ENCODE results near the gene LMNTD2. TPM values are rescaled to one million over a fixed set of nuclear protein-coding genes. Genes with fewer than 3 reads are reported as not detected.

LMNTD2 gene
- total and polyA plus RNA-seq, 2 of the 13 experiments (the other 11 are each of a cell fraction or from before 2014, with no cell fraction given) = 1.1 to 3.1 TPM

- TF ChIP-seq, protein P1, sequence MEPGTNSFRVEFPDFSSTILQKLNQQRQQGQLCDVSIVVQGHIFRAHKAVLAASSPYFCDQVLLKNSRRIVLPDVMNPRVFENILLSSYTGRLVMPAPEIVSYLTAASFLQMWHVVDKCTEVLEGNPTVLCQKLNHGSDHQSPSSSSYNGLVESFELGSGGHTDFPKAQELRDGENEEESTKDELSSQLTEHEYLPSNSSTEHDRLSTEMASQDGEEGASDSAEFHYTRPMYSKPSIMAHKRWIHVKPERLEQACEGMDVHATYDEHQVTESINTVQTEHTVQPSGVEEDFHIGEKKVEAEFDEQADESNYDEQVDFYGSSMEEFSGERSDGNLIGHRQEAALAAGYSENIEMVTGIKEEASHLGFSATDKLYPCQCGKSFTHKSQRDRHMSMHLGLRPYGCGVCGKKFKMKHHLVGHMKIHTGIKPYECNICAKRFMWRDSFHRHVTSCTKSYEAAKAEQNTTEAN (CRISPR knock-in tag; conservative IDR thresholded peaks at IDR 0.05) = peak; percentile 28; the same call in 1 of the 2 replicates
- TF ChIP-seq PHF20 (CRISPR knock-in tag; IDR thresholded peaks at IDR 0.05) (peak; percentile 24; the same call in 1 of the 2 replicates), NR2F1 (CRISPR knock-in tag; IDR thresholded peaks at IDR 0.05) (0 out of 4 replicates have a peak, but pooled peaks of 1 of the 2 experiments have one; percentile 19), ARID3A (IDR thresholded peaks at IDR 0.05; ENCODE audit: low read depth, low read length) (peak; percentile 53; the same call in 1 of the 2 replicates), ZNF17 (CRISPR knock-in tag; IDR thresholded peaks at IDR 0.05) (no peak), KAT7 (CRISPR knock-in tag; IDR thresholded peaks at IDR 0.05; ENCODE audit: borderline replicate concordance) (peak; percentile 58; the same call in 1 of the 2 replicates), JUND (CRISPR knock-in tag; IDR thresholded peaks at IDR 0.05) (0 out of 2 replicates have a peak, but pooled peaks have one; percentile 10), USF2 (IDR thresholded peaks at IDR 0.05; ENCODE audit: low read depth, low read length) (peak; percentile 83), USF2 (CRISPR knock-in tag; IDR thresholded peaks at IDR 0.05; ENCODE audit: borderline replicate concordance) (peak; percentile 85), ZNF317 (CRISPR knock-in tag; IDR thresholded peaks at IDR 0.05) (no peak), ZNF556 (CRISPR knock-in tag; IDR thresholded peaks at IDR 0.05; ENCODE audit: borderline replicate concordance) (peak; percentile 80; the same call in 1 of the 2 replicates)
- TF ChIP-seq, protein P2, sequence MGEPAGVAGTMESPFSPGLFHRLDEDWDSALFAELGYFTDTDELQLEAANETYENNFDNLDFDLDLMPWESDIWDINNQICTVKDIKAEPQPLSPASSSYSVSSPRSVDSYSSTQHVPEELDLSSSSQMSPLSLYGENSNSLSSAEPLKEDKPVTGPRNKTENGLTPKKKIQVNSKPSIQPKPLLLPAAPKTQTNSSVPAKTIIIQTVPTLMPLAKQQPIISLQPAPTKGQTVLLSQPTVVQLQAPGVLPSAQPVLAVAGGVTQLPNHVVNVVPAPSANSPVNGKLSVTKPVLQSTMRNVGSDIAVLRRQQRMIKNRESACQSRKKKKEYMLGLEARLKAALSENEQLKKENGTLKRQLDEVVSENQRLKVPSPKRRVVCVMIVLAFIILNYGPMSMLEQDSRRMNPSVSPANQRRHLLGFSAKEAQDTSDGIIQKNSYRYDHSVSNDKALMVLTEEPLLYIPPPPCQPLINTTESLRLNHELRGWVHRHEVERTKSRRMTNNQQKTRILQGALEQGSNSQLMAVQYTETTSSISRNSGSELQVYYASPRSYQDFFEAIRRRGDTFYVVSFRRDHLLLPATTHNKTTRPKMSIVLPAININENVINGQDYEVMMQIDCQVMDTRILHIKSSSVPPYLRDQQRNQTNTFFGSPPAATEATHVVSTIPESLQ (CRISPR knock-in tag; conservative IDR thresholded peaks at IDR 0.05) = no peak; the same call in 1 of the 2 replicates
- TF ChIP-seq, protein P3, sequence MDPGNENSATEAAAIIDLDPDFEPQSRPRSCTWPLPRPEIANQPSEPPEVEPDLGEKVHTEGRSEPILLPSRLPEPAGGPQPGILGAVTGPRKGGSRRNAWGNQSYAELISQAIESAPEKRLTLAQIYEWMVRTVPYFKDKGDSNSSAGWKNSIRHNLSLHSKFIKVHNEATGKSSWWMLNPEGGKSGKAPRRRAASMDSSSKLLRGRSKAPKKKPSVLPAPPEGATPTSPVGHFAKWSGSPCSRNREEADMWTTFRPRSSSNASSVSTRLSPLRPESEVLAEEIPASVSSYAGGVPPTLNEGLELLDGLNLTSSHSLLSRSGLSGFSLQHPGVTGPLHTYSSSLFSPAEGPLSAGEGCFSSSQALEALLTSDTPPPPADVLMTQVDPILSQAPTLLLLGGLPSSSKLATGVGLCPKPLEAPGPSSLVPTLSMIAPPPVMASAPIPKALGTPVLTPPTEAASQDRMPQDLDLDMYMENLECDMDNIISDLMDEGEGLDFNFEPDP (CRISPR knock-in tag; conservative IDR thresholded peaks at IDR 0.05) = 0 out of 2 replicates have a peak, but pooled peaks have one; percentile 69
- TF ChIP-seq, protein P4, sequence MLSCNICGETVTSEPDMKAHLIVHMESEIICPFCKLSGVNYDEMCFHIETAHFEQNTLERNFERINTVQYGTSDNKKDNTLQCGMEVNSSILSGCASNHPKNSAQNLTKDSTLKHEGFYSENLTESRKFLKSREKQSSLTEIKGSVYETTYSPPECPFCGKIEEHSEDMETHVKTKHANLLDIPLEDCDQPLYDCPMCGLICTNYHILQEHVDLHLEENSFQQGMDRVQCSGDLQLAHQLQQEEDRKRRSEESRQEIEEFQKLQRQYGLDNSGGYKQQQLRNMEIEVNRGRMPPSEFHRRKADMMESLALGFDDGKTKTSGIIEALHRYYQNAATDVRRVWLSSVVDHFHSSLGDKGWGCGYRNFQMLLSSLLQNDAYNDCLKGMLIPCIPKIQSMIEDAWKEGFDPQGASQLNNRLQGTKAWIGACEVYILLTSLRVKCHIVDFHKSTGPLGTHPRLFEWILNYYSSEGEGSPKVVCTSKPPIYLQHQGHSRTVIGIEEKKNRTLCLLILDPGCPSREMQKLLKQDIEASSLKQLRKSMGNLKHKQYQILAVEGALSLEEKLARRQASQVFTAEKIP (CRISPR knock-in tag; IDR thresholded peaks at IDR 0.05; ENCODE audit: borderline replicate concordance) = no peak
These were observed 41.9 kb downstream of the LMNTD2 start (continued) for GRCh38 chr11:518463-519202.

Data from HepG2 (cell line).